ENCODE results near the gene CCER1. TPM values are rescaled to one million over a fixed set of nuclear protein-coding genes. Genes with fewer than 3 reads are reported as not detected.
A peak's percentile ranks its signal among the peaks of the same experiment; 100 is the strongest.

Gene CCER1
- total RNA-seq, 1 donor from 2014 or later = not detected

DNA sequence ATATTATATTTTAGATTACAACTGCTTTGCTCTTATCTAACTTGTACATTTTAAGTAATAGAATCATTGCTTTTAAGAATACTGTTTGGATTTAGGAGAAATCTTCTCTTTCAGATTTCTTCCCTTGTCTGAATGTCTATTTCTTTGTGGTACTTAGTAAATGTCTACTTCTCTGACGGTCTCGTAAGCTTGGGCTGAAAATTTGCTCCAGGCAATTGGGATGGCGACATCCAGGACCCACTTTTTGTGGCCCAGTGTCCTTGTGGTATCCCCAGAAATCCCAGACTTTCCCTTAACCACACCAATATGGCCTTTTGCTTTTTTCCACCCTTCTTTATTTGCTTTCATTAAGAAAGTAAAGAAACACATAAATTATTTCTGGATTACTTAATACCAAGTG, 24.0 kb upstream of the CCER1 start:
- intact Hi-C loops (cut with micrococcal nuclease) = loop anchor here (10.0 kb wide), 1 partner anchor 346 kb away; no protein-coding TSS in a partner anchor
- no peak overlapping the region for H3K4me3 Mint-ChIP-seq
- no peak for DNase-seq

DNA sequence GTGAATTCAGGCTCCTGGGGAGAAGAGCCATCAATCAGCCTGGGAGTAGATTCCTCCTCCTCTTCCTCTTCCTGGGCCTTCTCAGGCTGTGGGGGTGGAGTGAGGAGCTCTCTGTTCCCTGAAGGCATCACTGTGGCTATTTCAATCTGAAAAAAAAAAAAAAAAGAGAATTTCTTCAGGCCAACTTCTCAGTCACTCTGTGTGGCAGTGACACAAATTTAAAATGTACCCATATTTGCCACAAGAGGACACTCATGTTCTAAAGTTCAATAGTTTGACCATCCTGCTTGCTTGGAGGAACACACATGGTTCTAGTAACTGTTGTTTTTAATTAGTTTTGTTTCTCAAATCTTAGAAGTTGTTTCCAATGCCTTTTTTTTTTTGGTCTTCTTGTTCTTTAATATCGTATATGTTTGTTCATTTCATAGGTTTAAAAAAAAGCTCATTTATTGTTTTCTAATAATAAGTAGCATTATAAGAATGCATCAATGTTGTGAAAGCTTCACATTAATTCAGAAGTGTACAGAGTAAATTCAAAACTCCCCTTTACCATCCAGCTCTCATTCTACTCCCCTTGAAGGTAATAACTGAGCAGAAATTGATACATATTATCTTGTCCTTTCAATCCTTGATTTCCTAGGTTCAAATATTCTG, 23.3 kb upstream of the CCER1 start:
- Mint-ChIP-seq H3K36me3 (ENCODE audit: low read depth) (no peaks in the 10 kb centered on the region), H3K27ac (no peak overlapping the region), H3K4me3 (no peak overlapping the region), H3K4me1 (no peaks in the 10 kb centered on the region), H3K27me3 (peaks cover 8% of the 10 kb centered on the region), H3K9me3 (no peaks in the 10 kb centered on the region)
- no peak for DNase-seq
- intact Hi-C loops (cut with micrococcal nuclease) = loop anchor here (1.0 to 10.0 kb wide), 2 partner anchors 131 to 347 kb away; no protein-coding TSS in a partner anchor

More for the DNA sequence above, 24.0 kb upstream of the CCER1 start:
- Mint-ChIP-seq H3K27ac (no peak overlapping the region), H3K4me1 (no peaks in the 10 kb centered on the region), H3K9me3 (no peaks in the 10 kb centered on the region), H3K27me3 (peaks cover 6% of the 10 kb centered on the region), H3K36me3 (ENCODE audit: low read depth) (no peaks in the 10 kb centered on the region)

GRCh38 chr12:90977224-90977623, 22.2 kb upstream of the CCER1 start:
- no peaks in the 10 kb centered on the region for H3K4me1 Mint-ChIP-seq
- no peak overlapping the region for H3K27ac Mint-ChIP-seq
- intact Hi-C loops (cut with micrococcal nuclease) = loop anchor here (10.0 kb wide), 1 partner anchor 348 kb away; no protein-coding TSS in a partner anchor
- H3K9me3 Mint-ChIP-seq = no peaks in the 10 kb centered on the region
- H3K27me3 Mint-ChIP-seq = peaks cover 5% of the 10 kb centered on the region
- H3K36me3 Mint-ChIP-seq (ENCODE audit: low read depth) = no peaks in the 10 kb centered on the region
- DNase-seq = no peak
- no peak overlapping the region for H3K4me3 Mint-ChIP-seq

DNA sequence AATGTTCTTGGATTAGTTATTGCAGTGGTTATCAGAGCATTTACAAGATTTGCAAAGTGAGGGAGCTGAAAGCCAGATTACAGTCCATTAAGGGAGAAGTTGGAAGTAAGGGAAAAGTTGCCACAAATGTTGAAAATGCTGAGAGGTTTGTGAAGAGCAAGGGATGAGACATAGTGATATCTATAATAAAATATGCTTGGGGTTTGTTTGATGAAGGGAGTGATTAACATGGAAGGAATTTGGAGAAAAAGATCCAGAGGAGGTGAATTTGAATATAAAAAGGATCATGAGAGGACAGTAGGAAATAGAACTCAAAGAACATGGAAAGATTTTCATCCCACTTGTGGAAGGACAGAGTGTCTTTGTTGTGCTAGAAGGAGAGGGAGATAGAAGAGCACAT, 19.3 kb upstream of the CCER1 start:
- Mint-ChIP-seq H3K36me3 (ENCODE audit: low read depth) (no peaks in the 10 kb centered on the region), H3K27ac (no peak overlapping the region), H3K9me3 (no peaks in the 10 kb centered on the region), H3K4me3 (no peak overlapping the region), H3K27me3 (peaks cover 6% of the 10 kb centered on the region), H3K4me1 (no peaks in the 10 kb centered on the region)
- intact Hi-C loops (cut with micrococcal nuclease) = loop anchor here (10.0 kb wide), 1 partner anchor 351 kb away; no protein-coding TSS in a partner anchor
- DNase-seq = no peak

GRCh38 chr12:90972226-90972625, 17.2 kb upstream of the CCER1 start:
- H3K4me3 Mint-ChIP-seq = no peak overlapping the region
- H3K36me3 Mint-ChIP-seq (ENCODE audit: low read depth) = no peaks in the 10 kb centered on the region
- peaks cover 8% of the 10 kb centered on the region for H3K27me3 Mint-ChIP-seq
- H3K27ac Mint-ChIP-seq = no peak overlapping the region
- intact Hi-C loops (cut with micrococcal nuclease) = loop anchor here (10.0 kb wide), 1 partner anchor 353 kb away; no protein-coding TSS in a partner anchor
- H3K9me3 Mint-ChIP-seq = no peaks in the 10 kb centered on the region
- no peak for DNase-seq
- H3K4me1 Mint-ChIP-seq = no peaks in the 10 kb centered on the region

GRCh38 chr12:90970911-90971310, 15.9 kb upstream of the CCER1 start:
- Mint-ChIP-seq H3K4me1 (no peaks in the 10 kb centered on the region), H3K27me3 (peaks cover 10% of the 10 kb centered on the region)
- intact Hi-C loops (cut with micrococcal nuclease) = loop anchor here (10.0 kb wide), 1 partner anchor 354 kb away; no protein-coding TSS in a partner anchor

GRCh38 chr12:90970471-90970870, 15.5 kb upstream of the CCER1 start:
- Mint-ChIP-seq H3K9me3 (no peaks in the 10 kb centered on the region), H3K27me3 (peaks cover 10% of the 10 kb centered on the region), H3K36me3 (ENCODE audit: low read depth) (no peaks in the 10 kb centered on the region), H3K4me1 (no peaks in the 10 kb centered on the region), H3K4me3 (no peak overlapping the region), H3K27ac (no peak overlapping the region)
- no peak for DNase-seq
- intact Hi-C loops (cut with micrococcal nuclease) = loop anchor here (10.0 kb wide), 1 partner anchor 354 kb away; no protein-coding TSS in a partner anchor

More at GRCh38 chr12:90970911-90971310, 15.9 kb upstream of the CCER1 start:
- H3K9me3 Mint-ChIP-seq = no peaks in the 10 kb centered on the region
- no peak overlapping the region for H3K27ac Mint-ChIP-seq
- no peak overlapping the region for H3K4me3 Mint-ChIP-seq
- no peaks in the 10 kb centered on the region for H3K36me3 Mint-ChIP-seq (ENCODE audit: low read depth)
- no peak for DNase-seq

- H3K4me3 Mint-ChIP-seq = no peak overlapping the region
- intact Hi-C loops (cut with micrococcal nuclease) = loop anchor here (10.0 kb wide), 1 partner anchor 355 kb away; no protein-coding TSS in a partner anchor
- H3K27ac Mint-ChIP-seq = no peak overlapping the region
- no peaks in the 10 kb centered on the region for H3K36me3 Mint-ChIP-seq (ENCODE audit: low read depth)
- H3K4me1 Mint-ChIP-seq = no peaks in the 10 kb centered on the region
- no peaks in the 10 kb centered on the region for H3K9me3 Mint-ChIP-seq
- DNase-seq = no peak
- peaks cover 10% of the 10 kb centered on the region for H3K27me3 Mint-ChIP-seq
Observed at GRCh38 chr12:90969851-90970250, 14.9 kb upstream of the CCER1 start.

GRCh38 chr12:90969346-90969745, 14.4 kb upstream of the CCER1 start:
- H3K36me3 Mint-ChIP-seq (ENCODE audit: low read depth) = no peaks in the 10 kb centered on the region
- H3K9me3 Mint-ChIP-seq = no peaks in the 10 kb centered on the region
- H3K27ac Mint-ChIP-seq = no peak overlapping the region
- DNase-seq = no peak
- no peak overlapping the region for H3K4me3 Mint-ChIP-seq
- intact Hi-C loops (cut with micrococcal nuclease) = no loop called here
- H3K4me1 Mint-ChIP-seq = no peaks in the 10 kb centered on the region
- H3K27me3 Mint-ChIP-seq = peaks cover 7% of the 10 kb centered on the region

DNA sequence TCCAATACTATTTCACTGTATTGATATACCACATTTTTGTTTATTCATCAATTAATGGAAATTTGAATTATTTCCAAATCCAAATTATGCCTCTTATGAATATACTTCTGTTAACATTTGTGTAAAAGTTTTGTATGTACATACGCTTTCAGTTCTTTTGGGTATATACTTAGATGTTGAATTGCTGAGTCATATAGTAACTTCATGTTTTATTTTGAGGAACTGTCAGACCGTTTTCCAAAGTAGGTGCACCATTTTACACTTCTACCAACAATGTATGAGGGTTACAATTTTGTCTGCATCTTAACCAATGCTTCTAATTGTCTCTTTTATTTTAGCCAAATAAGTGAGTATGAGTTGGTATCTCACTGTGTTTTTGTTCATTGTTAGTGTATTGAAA, 10.2 kb upstream of the CCER1 start:
- no peaks in the 10 kb centered on the region for H3K4me1 Mint-ChIP-seq
- no peak overlapping the region for H3K4me3 Mint-ChIP-seq
- intact Hi-C loops (cut with micrococcal nuclease) = no loop called here
- no peaks in the 10 kb centered on the region for H3K36me3 Mint-ChIP-seq (ENCODE audit: low read depth)
- peaks cover 5% of the 10 kb centered on the region for H3K27me3 Mint-ChIP-seq
- H3K27ac Mint-ChIP-seq = no peak overlapping the region
- DNase-seq = no peak
- no peaks in the 10 kb centered on the region for H3K9me3 Mint-ChIP-seq

GRCh38 chr12:90964616-90965015, 9.6 kb upstream of the CCER1 start:
- Mint-ChIP-seq H3K27me3 (peaks cover 5% of the 10 kb centered on the region), H3K4me1 (no peaks in the 10 kb centered on the region), H3K4me3 (no peak overlapping the region), H3K27ac (no peak overlapping the region), H3K36me3 (ENCODE audit: low read depth) (no peaks in the 10 kb centered on the region), H3K9me3 (no peaks in the 10 kb centered on the region)
- intact Hi-C loops (cut with micrococcal nuclease) = no loop called here
- no peak for DNase-seq

DNA sequence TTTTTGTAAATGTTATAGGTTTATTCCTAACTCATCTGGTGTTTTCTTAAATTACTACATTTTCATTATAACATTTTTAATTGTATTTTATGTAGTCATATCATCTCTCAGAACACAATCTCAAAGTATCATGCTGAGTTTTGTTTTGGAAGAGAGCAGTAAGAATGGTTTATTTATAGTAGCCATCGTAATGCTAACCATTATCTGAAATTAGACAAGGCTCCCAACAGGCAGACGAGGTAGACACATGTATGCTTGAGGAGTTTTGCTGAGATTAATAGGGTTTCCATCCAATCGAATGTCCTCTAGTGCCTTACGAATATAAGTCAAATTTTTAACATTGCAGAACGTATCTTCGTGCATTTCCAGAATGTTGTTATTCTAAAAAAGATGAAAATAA, 9.0 kb upstream of the CCER1 start:
- DNase-seq = no peak
- Mint-ChIP-seq H3K4me1 (no peaks in the 10 kb centered on the region), H3K9me3 (no peaks in the 10 kb centered on the region), H3K36me3 (ENCODE audit: low read depth) (no peaks in the 10 kb centered on the region), H3K27me3 (peaks cover 4% of the 10 kb centered on the region), H3K4me3 (no peak overlapping the region), H3K27ac (no peak overlapping the region)
- intact Hi-C loops (cut with micrococcal nuclease) = no loop called here

GRCh38 chr12:90961154-90961553, 6.2 kb upstream of the CCER1 start:
- Mint-ChIP-seq H3K4me3 (no peak overlapping the region), H3K27ac (no peak overlapping the region), H3K36me3 (ENCODE audit: low read depth) (no peaks in the 10 kb centered on the region), H3K27me3 (no peaks in the 10 kb centered on the region), H3K4me1 (no peaks in the 10 kb centered on the region), H3K9me3 (no peaks in the 10 kb centered on the region)
- intact Hi-C loops (cut with micrococcal nuclease) = no loop called here
- DNase-seq = no peak

GRCh38 chr12:90959538-90960139, 4.7 kb upstream of the CCER1 start:
- H3K4me1 Mint-ChIP-seq = no peaks in the 10 kb centered on the region
- H3K27me3 Mint-ChIP-seq = no peaks in the 10 kb centered on the region
- peak; percentile 69 for DNase-seq
- H3K4me3 Mint-ChIP-seq = no peak overlapping the region
- no peaks in the 10 kb centered on the region for H3K36me3 Mint-ChIP-seq (ENCODE audit: low read depth)
- H3K9me3 Mint-ChIP-seq = no peaks in the 10 kb centered on the region
- H3K27ac Mint-ChIP-seq = no peak overlapping the region
- intact Hi-C loops (cut with micrococcal nuclease) = no loop called here

Data from activated CD4-positive, alpha-beta T cell treated with anti-CD3 and anti-CD28 coated beads, Interleukin-2, amount 10 ng/mL, durations not matched to agents 24 days and 14 days (primary cell).